Measurements from ENCODE around the gene DYSF. TPM values are rescaled to one million over a fixed set of nuclear protein-coding genes. Genes with fewer than 3 reads are reported as not detected.

Gene DYSF
- total RNA-seq, 4 donors from 2014 or later: 4.2 to 26.6 (median 16.2) TPM

GRCh38 chr2:71423817-71424420 lies 29.4 kb upstream of the DYSF start:
- TF ChIP-seq CTCF (IDR thresholded peaks at IDR 0.05; ENCODE audit: low read depth): no peak

GRCh38 chr2:71426721-71427120 lies 26.6 kb upstream of the DYSF start:
- no peak for TF ChIP-seq CTCF (IDR thresholded peaks at IDR 0.05; ENCODE audit: low read depth)

- TF ChIP-seq CTCF (IDR thresholded peaks at IDR 0.05; ENCODE audit: low read depth): no peak
Observed at GRCh38 chr2:71428472-71429383, 24.6 kb upstream of the DYSF start.

GRCh38 chr2:71446505-71446904 lies 6.9 kb upstream of the DYSF start:
- TF ChIP-seq CTCF (IDR thresholded peaks at IDR 0.05; ENCODE audit: low read depth): no peak

GRCh38 chr2:71449343-71449742 lies 4.0 kb upstream of the DYSF start:
- no peak for TF ChIP-seq CTCF (IDR thresholded peaks at IDR 0.05; ENCODE audit: low read depth)

- no peak for TF ChIP-seq CTCF (IDR thresholded peaks at IDR 0.05; ENCODE audit: low read depth)
Observed at GRCh38 chr2:71451705-71452104, 1.7 kb upstream of the DYSF start.

- TF ChIP-seq CTCF (IDR thresholded peaks at IDR 0.05; ENCODE audit: low read depth): no peak
Observed at GRCh38 chr2:71452565-71452964, 796 bp upstream of the DYSF start.

Measured in subcutaneous adipose tissue (tissue), 4 donors.